ENCODE results near the gene PRKCH.

PRKCH gene

GRCh38 chr14:61419201-61419600 lies 97.8 kb downstream of the PRKCH start:
- Histone ChIP-seq H2BK12ac (ENCODE audit: low read length) (no peak overlapping the region), H3K9ac (ENCODE audit: low read depth, low read length, poor library complexity) (no peak overlapping the region), H3K4ac (ENCODE audit: low read length) (no peak overlapping the region), H3K27ac (replicated peaks; ENCODE audit: low read length) (no peak overlapping the region), H2BK15ac (ENCODE audit: low read length) (no peak overlapping the region), H4K91ac (ENCODE audit: low read depth, low read length, poor library complexity) (no peak overlapping the region), H3K27me3 (ENCODE audit: control insufficient read depth in 3 of 3, insufficient read depth in 3 of 3, low read depth in 1 of 3, low read length in 3 of 3) (peaks cover 0 to 12% (median 0%) of the 10 kb centered on the region in 3 experiments), H2BK5ac (ENCODE audit: low read length) (no peak overlapping the region), H3K4me1 (ENCODE audit: control insufficient read depth in 2 of 2, insufficient read depth in 1 of 2, low read depth in 1 of 2, low read length in 2 of 2) (no peaks in the 10 kb centered on the region), H2BK120ac (ENCODE audit: low read depth, low read length) (no peak overlapping the region), H3K36me3 (replicated peaks in 1 of 2; ENCODE audit: control insufficient read depth in 2 of 2, insufficient read depth in 2 of 2, low read length in 2 of 2) (no peaks in the 10 kb centered on the region), H3K4me3 (ENCODE audit: low read length in 2 of 2) (no peak overlapping the region), H3K14ac (ENCODE audit: low read length) (no peak overlapping the region), H3K4me2 (ENCODE audit: insufficient read depth, low read length, poor library complexity, severe bottlenecking) (no peak overlapping the region), H3K23ac (ENCODE audit: low read depth, low read length, poor library complexity) (no peak overlapping the region), H3K18ac (ENCODE audit: low read length) (no peak overlapping the region), H3K79me1 (ENCODE audit: low read depth, low read length) (no peaks in the 10 kb centered on the region), H2AK5ac (ENCODE audit: low read depth, low read length) (no peak overlapping the region), H2AFZ (ENCODE audit: low read length) (no peak overlapping the region), H3K9me3 (replicated peaks in 1 of 2; ENCODE audit: control insufficient read depth in 2 of 2, insufficient read depth in 1 of 2, low read depth in 1 of 2, low read length in 2 of 2) (no peaks in the 10 kb centered on the region), H4K8ac (ENCODE audit: low read depth, low read length) (no peak overlapping the region)
- no peak for DNase-seq (ENCODE audit: low spot score)

- no peaks in the 10 kb centered on the region for H3K9me3 ChIP-seq (replicated peaks in 1 of 2; ENCODE audit: control insufficient read depth in 2 of 2, insufficient read depth in 1 of 2, low read depth in 1 of 2, low read length in 2 of 2)
- H3K18ac ChIP-seq (ENCODE audit: low read length), result no peak overlapping the region
- no peak overlapping the region for H2BK120ac ChIP-seq (ENCODE audit: low read depth, low read length)
- H2BK12ac ChIP-seq (ENCODE audit: low read length), result no peak overlapping the region
- no peaks in the 10 kb centered on the region for H3K4me1 ChIP-seq (ENCODE audit: control insufficient read depth in 2 of 2, insufficient read depth in 1 of 2, low read depth in 1 of 2, low read length in 2 of 2)
- no peak overlapping the region for H4K8ac ChIP-seq (ENCODE audit: low read depth, low read length)
- no peak overlapping the region for H3K4ac ChIP-seq (ENCODE audit: low read length)
- H2BK5ac ChIP-seq (ENCODE audit: low read length), result no peak overlapping the region
- WGBS, 2 donors (ENCODE audit: extremely low coverage in 2 of 2, insufficient read length in 2 of 2, insufficient replicate concordance in 1 of 2), result no CpG with 5 or more reads among the region's 4 CpGs
- H4K91ac ChIP-seq (ENCODE audit: low read depth, low read length, poor library complexity), result no peak overlapping the region
- H3K36me3 ChIP-seq (replicated peaks in 1 of 2; ENCODE audit: control insufficient read depth in 2 of 2, insufficient read depth in 2 of 2, low read length in 2 of 2), result no peaks in the 10 kb centered on the region
- no peak overlapping the region for H3K14ac ChIP-seq (ENCODE audit: low read length)
- H2AFZ ChIP-seq (ENCODE audit: low read length), result no peak overlapping the region
- no peak overlapping the region for H2AK5ac ChIP-seq (ENCODE audit: low read depth, low read length)
- H3K27ac ChIP-seq (replicated peaks; ENCODE audit: low read length), result no peak overlapping the region
- no peak overlapping the region for H3K9ac ChIP-seq (ENCODE audit: low read depth, low read length, poor library complexity)
- H3K4me3 ChIP-seq (ENCODE audit: low read length in 2 of 2), result no peak overlapping the region
- no peak overlapping the region for H2BK15ac ChIP-seq (ENCODE audit: low read length)
- no peak overlapping the region for H3K23ac ChIP-seq (ENCODE audit: low read depth, low read length, poor library complexity)
- peaks cover 0 to 12% (median 0%) of the 10 kb centered on the region in 3 experiments for H3K27me3 ChIP-seq (ENCODE audit: control insufficient read depth in 3 of 3, insufficient read depth in 3 of 3, low read depth in 1 of 3, low read length in 3 of 3)
- H3K4me2 ChIP-seq (ENCODE audit: insufficient read depth, low read length, poor library complexity, severe bottlenecking), result no peak overlapping the region
- DNase-seq (ENCODE audit: low spot score), result no peak
- no peaks in the 10 kb centered on the region for H3K79me1 ChIP-seq (ENCODE audit: low read depth, low read length)
Observed at GRCh38 chr14:61420326-61420725, 98.9 kb downstream of the PRKCH start.

- H2BK15ac ChIP-seq (ENCODE audit: low read length), result no peak overlapping the region
- H3K4me3 ChIP-seq (ENCODE audit: low read length in 2 of 2), result no peak overlapping the region
- no peak overlapping the region for H4K91ac ChIP-seq (ENCODE audit: low read depth, low read length, poor library complexity)
- H3K79me1 ChIP-seq (ENCODE audit: low read depth, low read length), result no peaks in the 10 kb centered on the region
- peaks cover 0 to 12% (median 0%) of the 10 kb centered on the region in 3 experiments for H3K27me3 ChIP-seq (ENCODE audit: control insufficient read depth in 3 of 3, insufficient read depth in 3 of 3, low read depth in 1 of 3, low read length in 3 of 3)
- H2BK5ac ChIP-seq (ENCODE audit: low read length), result no peak overlapping the region
- H3K4me2 ChIP-seq (ENCODE audit: insufficient read depth, low read length, poor library complexity, severe bottlenecking), result no peak overlapping the region
- no peak overlapping the region for H2BK12ac ChIP-seq (ENCODE audit: low read length)
- no peak overlapping the region for H3K18ac ChIP-seq (ENCODE audit: low read length)
- no peak for DNase-seq (ENCODE audit: low spot score)
- WGBS, 2 donors (ENCODE audit: extremely low coverage in 2 of 2, insufficient read length in 2 of 2, insufficient replicate concordance in 1 of 2), result no CpG with 5 or more reads among the region's 1 CpG
- H3K9me3 ChIP-seq (replicated peaks in 1 of 2; ENCODE audit: control insufficient read depth in 2 of 2, insufficient read depth in 1 of 2, low read depth in 1 of 2, low read length in 2 of 2), result no peaks in the 10 kb centered on the region
- no peak overlapping the region for H2AK5ac ChIP-seq (ENCODE audit: low read depth, low read length)
- no peak overlapping the region for H2BK120ac ChIP-seq (ENCODE audit: low read depth, low read length)
- H2AFZ ChIP-seq (ENCODE audit: low read length), result no peak overlapping the region
- H3K4ac ChIP-seq (ENCODE audit: low read length), result no peak overlapping the region
- H3K36me3 ChIP-seq (replicated peaks in 1 of 2; ENCODE audit: control insufficient read depth in 2 of 2, insufficient read depth in 2 of 2, low read length in 2 of 2), result no peaks in the 10 kb centered on the region
- no peaks in the 10 kb centered on the region for H3K4me1 ChIP-seq (ENCODE audit: control insufficient read depth in 2 of 2, insufficient read depth in 1 of 2, low read depth in 1 of 2, low read length in 2 of 2)
- no peak overlapping the region for H3K9ac ChIP-seq (ENCODE audit: low read depth, low read length, poor library complexity)
- no peak overlapping the region for H3K27ac ChIP-seq (replicated peaks; ENCODE audit: low read length)
- no peak overlapping the region for H3K14ac ChIP-seq (ENCODE audit: low read length)
- H4K8ac ChIP-seq (ENCODE audit: low read depth, low read length), result no peak overlapping the region
- no peak overlapping the region for H3K23ac ChIP-seq (ENCODE audit: low read depth, low read length, poor library complexity)
Observed at GRCh38 chr14:61421212-61421923, 100.0 kb downstream of the PRKCH start.

- H4K8ac ChIP-seq (ENCODE audit: low read depth, low read length), result no peak overlapping the region
Observed at GRCh38 chr14:61426048-61426447, 104.7 kb downstream of the PRKCH start.

More at GRCh38 chr14:61426048-61426447, 104.7 kb downstream of the PRKCH start:
- Histone ChIP-seq H2AFZ (ENCODE audit: low read length) (no peak overlapping the region), H3K14ac (ENCODE audit: low read length) (no peak overlapping the region), H3K27ac (replicated peaks; ENCODE audit: low read length) (no peak overlapping the region), H2BK12ac (ENCODE audit: low read length) (no peak overlapping the region), H3K4ac (ENCODE audit: low read length) (no peak overlapping the region), H2BK15ac (ENCODE audit: low read length) (no peak overlapping the region), H2BK120ac (ENCODE audit: low read depth, low read length) (no peak overlapping the region), H3K27me3 (ENCODE audit: control insufficient read depth in 3 of 3, insufficient read depth in 3 of 3, low read depth in 1 of 3, low read length in 3 of 3) (no peaks in the 10 kb centered on the region), H3K9me3 (replicated peaks in 1 of 2; ENCODE audit: control insufficient read depth in 2 of 2, insufficient read depth in 1 of 2, low read depth in 1 of 2, low read length in 2 of 2) (no peaks in the 10 kb centered on the region), H3K4me3 (ENCODE audit: low read length in 2 of 2) (no peak overlapping the region), H3K18ac (ENCODE audit: low read length) (no peak overlapping the region), H2BK5ac (ENCODE audit: low read length) (no peak overlapping the region), H3K4me2 (ENCODE audit: insufficient read depth, low read length, poor library complexity, severe bottlenecking) (no peak overlapping the region), H3K36me3 (replicated peaks in 1 of 2; ENCODE audit: control insufficient read depth in 2 of 2, insufficient read depth in 2 of 2, low read length in 2 of 2) (no peaks in the 10 kb centered on the region), H3K4me1 (ENCODE audit: control insufficient read depth in 2 of 2, insufficient read depth in 1 of 2, low read depth in 1 of 2, low read length in 2 of 2) (no peaks in the 10 kb centered on the region), H3K79me1 (ENCODE audit: low read depth, low read length) (no peaks in the 10 kb centered on the region), H3K9ac (ENCODE audit: low read depth, low read length, poor library complexity) (no peak overlapping the region), H2AK5ac (ENCODE audit: low read depth, low read length) (no peak overlapping the region), H4K91ac (ENCODE audit: low read depth, low read length, poor library complexity) (no peak overlapping the region), H3K23ac (ENCODE audit: low read depth, low read length, poor library complexity) (no peak overlapping the region)
- WGBS, 2 donors (ENCODE audit: extremely low coverage in 2 of 2, insufficient read length in 2 of 2, insufficient replicate concordance in 1 of 2), result no CpG with 5 or more reads among the region's 1 CpG
- no peak for DNase-seq (ENCODE audit: low spot score)

Data from neuronal stem cell (in vitro differentiated cells).